GM10266 (cell line): ENCODE results near the gene OBSCN.

Source experiments
- DNase-seq: peaks from one replicate; pipeline ENCODE4 v3.0.0; 2012; ENCODE audit errors: extremely low spot score
- TF ChIP-seq, protein P1 (sequence below): IDR thresholded peaks from 2 replicates; pipeline ENCODE4 v1.5.1; 2012; ENCODE audit warnings: mild to moderate bottlenecking, low read depth; ENCODE audit not compliant: control insufficient read depth, insufficient read depth; ENCODE audit errors: missing control alignments

OBSCN gene

GRCh38 chr1:228304225-228304624 is 96.4 kb downstream of the OBSCN start:
- TF ChIP-seq, protein P1, sequence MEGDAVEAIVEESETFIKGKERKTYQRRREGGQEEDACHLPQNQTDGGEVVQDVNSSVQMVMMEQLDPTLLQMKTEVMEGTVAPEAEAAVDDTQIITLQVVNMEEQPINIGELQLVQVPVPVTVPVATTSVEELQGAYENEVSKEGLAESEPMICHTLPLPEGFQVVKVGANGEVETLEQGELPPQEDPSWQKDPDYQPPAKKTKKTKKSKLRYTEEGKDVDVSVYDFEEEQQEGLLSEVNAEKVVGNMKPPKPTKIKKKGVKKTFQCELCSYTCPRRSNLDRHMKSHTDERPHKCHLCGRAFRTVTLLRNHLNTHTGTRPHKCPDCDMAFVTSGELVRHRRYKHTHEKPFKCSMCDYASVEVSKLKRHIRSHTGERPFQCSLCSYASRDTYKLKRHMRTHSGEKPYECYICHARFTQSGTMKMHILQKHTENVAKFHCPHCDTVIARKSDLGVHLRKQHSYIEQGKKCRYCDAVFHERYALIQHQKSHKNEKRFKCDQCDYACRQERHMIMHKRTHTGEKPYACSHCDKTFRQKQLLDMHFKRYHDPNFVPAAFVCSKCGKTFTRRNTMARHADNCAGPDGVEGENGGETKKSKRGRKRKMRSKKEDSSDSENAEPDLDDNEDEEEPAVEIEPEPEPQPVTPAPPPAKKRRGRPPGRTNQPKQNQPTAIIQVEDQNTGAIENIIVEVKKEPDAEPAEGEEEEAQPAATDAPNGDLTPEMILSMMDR = no peak
- no peak for DNase-seq

- TF ChIP-seq, protein P1 = no peak
- DNase-seq = no peak
Observed at GRCh38 chr1:228304766-228305395, 97.0 kb downstream of the OBSCN start.

- TF ChIP-seq, protein P1 = no peak
- no peak for DNase-seq
Observed at GRCh38 chr1:228305721-228306152, 97.9 kb downstream of the OBSCN start.

DNA sequence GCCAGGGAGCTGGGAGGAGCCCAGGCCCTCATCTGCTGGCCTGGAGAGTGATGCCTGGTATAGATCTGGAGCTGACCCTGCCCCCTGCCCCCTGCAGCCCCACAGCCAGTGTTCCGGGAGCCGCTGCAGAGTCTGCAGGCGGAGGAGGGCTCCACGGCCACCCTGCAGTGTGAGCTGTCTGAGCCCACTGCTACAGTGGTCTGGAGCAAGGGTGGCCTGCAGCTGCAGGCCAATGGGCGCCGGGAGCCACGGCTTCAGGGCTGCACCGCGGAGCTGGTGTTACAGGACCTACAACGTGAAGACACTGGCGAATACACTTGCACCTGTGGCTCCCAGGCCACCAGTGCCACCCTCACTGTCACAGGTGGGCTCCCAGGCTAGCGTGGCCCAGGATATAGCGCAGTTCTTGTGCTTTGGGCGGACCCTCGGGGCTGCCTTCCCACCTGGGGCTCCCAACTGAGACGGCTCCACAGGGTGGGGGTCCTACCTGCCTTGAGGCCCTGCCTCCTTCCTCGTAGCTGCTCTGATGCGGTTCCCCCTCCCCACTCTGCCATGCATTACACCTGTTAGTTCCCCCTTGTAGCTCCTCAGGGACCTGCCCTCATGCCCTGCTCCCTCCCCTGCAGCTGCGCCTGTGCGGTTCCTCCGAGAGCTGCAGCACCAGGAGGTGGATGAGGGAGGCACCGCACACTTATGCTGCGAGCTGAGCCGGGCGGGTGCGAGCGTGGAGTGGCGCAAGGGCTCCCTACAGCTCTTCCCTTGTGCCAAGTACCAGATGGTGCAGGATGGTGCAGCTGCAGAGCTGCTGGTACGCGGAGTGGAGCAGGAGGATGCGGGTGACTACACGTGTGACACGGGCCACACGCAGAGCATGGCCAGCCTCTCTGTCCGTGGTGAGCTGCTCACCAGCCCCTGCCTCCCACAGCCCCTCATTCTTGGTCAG is 98.7 kb downstream of the OBSCN start:
- DNase-seq = no peak
- TF ChIP-seq, protein P1 = no peak

DNA sequence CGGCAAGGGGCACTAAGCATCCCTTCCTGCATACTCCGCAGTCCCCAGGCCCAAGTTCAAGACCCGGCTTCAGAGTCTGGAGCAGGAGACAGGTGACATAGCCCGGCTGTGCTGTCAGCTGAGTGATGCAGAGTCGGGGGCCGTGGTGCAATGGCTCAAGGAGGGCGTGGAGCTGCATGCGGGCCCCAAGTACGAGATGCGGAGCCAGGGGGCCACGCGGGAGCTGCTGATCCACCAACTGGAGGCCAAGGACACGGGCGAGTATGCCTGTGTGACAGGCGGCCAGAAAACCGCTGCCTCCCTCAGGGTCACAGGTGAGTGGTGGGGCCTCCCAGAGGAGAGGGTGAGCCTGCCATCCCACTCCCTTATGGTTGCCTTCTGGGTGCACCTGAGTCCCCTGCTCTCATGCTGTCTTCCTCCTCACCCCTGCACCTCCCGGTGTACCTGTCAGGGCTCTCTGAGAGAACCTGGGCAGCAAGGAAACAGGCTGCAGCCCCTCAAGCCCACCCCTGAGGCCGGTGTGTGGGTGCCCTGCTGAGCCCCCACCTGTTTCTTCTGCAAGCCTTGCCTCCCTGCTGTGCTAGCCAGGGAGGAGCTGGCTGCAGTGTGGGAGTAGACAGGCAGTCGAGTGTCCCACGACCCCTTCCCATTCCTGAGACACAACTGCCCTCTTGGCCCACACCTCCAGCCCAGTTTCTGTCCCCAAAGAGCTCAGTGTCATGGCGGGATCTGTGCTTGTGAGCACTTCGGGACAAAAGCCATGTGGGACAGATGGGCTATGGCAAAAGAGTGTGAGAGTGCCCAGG is 99.6 kb downstream of the OBSCN start:
- TF ChIP-seq, protein P1 = no peak
- DNase-seq = no peak

DNA sequence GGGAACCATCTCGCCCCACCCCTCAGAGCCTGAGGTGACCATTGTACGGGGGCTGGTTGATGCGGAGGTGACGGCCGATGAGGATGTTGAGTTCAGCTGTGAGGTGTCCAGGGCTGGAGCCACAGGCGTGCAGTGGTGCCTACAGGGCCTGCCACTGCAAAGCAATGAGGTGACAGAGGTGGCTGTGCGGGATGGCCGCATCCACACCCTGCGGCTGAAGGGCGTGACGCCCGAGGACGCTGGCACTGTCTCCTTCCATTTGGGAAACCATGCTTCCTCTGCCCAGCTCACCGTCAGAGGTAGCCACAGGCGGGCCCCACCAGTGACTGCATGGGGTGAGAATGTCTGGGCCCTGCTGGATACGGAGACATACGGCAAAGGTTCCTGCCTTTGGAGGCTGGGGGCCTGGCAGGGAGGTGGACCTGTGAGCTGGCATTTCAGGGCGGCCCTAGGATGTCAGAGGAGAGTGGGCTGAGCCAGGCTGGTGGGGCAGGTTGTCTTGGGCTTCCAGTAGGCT is 100.3 kb downstream of the OBSCN start:
- no peak for DNase-seq
- TF ChIP-seq, protein P1 = no peak
